Endodermal cell (in vitro differentiated cells): Measurements from ENCODE around the gene KNSTRN. TPM values are rescaled to one million over a fixed set of nuclear protein-coding genes. Genes with fewer than 3 reads are reported as not detected.

Experiments
- DNase-seq: peaks from one replicate; pipeline ENCODE4 v3.0.0-alpha.2; 2017
- H3K27ac ChIP-seq: 2 replicates; pipeline ENCODE4 v1.5.1; 2013; ENCODE audit warnings: mild to moderate bottlenecking, low read depth, low read length, moderate library complexity
- H3K27me3 ChIP-seq: 2 replicates; pipeline ENCODE4 v1.6.1; 2013; ENCODE audit warnings: mild to moderate bottlenecking, low read length, moderate library complexity; ENCODE audit not compliant: insufficient read depth, control insufficient read depth, poor library complexity, severe bottlenecking
- H3K36me3 ChIP-seq: 2 replicates; pipeline ENCODE4 v1.7.0; 2013; ENCODE audit warnings: mild to moderate bottlenecking, low read length, moderate library complexity; ENCODE audit not compliant: control insufficient read depth, insufficient read depth
- H3K4me1 ChIP-seq: one replicate; pipeline ENCODE4 v1.7.0; 2013; ENCODE audit warnings: low read length; ENCODE audit not compliant: control insufficient read depth, insufficient read depth
- H3K4me3 ChIP-seq: 2 replicates; pipeline ENCODE4 v1.5.1; 2013; ENCODE audit warnings: mild to moderate bottlenecking, low read length, moderate library complexity
- H3K9ac ChIP-seq: 2 replicates; pipeline ENCODE4 v1.6.1; 2013; ENCODE audit warnings: mild to moderate bottlenecking, low read length, moderate library complexity; ENCODE audit not compliant: poor library complexity, severe bottlenecking; ENCODE audit errors: extremely low read depth
- H3K9me3 ChIP-seq: 2 replicates; pipeline ENCODE4 v1.6.1; 2013; ENCODE audit warnings: mild to moderate bottlenecking, low read length, moderate library complexity; ENCODE audit not compliant: control insufficient read depth
- H3K27ac Mint-ChIP-seq: 2 replicates; pipeline ENCODE4 v1.8.0; 2020; ENCODE audit warnings: mixed read lengths
- H3K27me3 Mint-ChIP-seq: 2 replicates; pipeline ENCODE4 v1.8.0; 2021; ENCODE audit warnings: mild to moderate bottlenecking, mixed read lengths; ENCODE audit not compliant: insufficient read depth
- H3K36me3 Mint-ChIP-seq: 2 replicates; pipeline ENCODE4 v1.8.0; 2020; ENCODE audit warnings: low read depth, mixed read lengths
- H3K4me1 Mint-ChIP-seq: 2 replicates; pipeline ENCODE4 v1.8.0; 2020; ENCODE audit warnings: mixed read lengths
- H3K4me3 Mint-ChIP-seq: 2 replicates; pipeline ENCODE4 v1.8.0; 2020; ENCODE audit warnings: mild to moderate bottlenecking, moderate library complexity, mixed read lengths
- H3K9me3 Mint-ChIP-seq: 2 replicates; pipeline ENCODE4 v1.8.0; 2020; ENCODE audit warnings: mild to moderate bottlenecking, mixed read lengths
- CTCF ChIP-seq: fragments of 200-600 bp; sonication (generic); conservative IDR thresholded peaks from 2 replicates; pipeline ENCODE4 v1.5.0; 2021; ENCODE audit warnings: antibody characterized with exemption, mild to moderate bottlenecking
- WGBS, 2 experiments: methylation state at CpG; one replicate each; pipeline versions ENCODE4 v1.1.5 to v1.1.7; 2013; ENCODE audit warnings: missing lambda C conversion rate in 2 of 2, mixed read lengths in 1 of 2; ENCODE audit not compliant: insufficient coverage in 1 of 2, insufficient read length in 1 of 2; 5-methylcytosine and 5-hydroxymethylcytosine counted together
- total RNA-seq, 2 donors: library from RNA; stranded (reverse); fragmentation: NEBNext Ultra II Directional in 1 of 2; extraction: Animal tissue kit (Norgen Biotek cat#: 25700) in 1 of 2; gene quantifications; 2 replicates in 1 of 2; 3 replicates in 1 of 2; pipeline ENCODE4 v1.2.1, GENCODE V29; 2021

KNSTRN gene
- total RNA-seq, 2 donors from 2014 or later: 57.6 to 92.4 TPM

GRCh38 chr15:40425681-40426080 is 43.2 kb downstream of the KNSTRN start:
- H3K9me3 Mint-ChIP-seq: no peaks in the 10 kb centered on the region
- H3K36me3 ChIP-seq: no peaks in the 10 kb centered on the region
- H3K9ac ChIP-seq: no peak overlapping the region
- H3K4me3 Mint-ChIP-seq: no peak overlapping the region
- H3K27ac ChIP-seq: no peak overlapping the region
- H3K9me3 ChIP-seq: no peaks in the 10 kb centered on the region
- H3K36me3 Mint-ChIP-seq: no peaks in the 10 kb centered on the region
- H3K4me1 ChIP-seq: peaks cover 6% of the 10 kb centered on the region
- H3K4me3 ChIP-seq: no peak overlapping the region
- WGBS, 2 experiments: 92 to 100% methylated on average over 1 to 5 of the region's 5 CpGs
- peaks cover 17% of the 10 kb centered on the region for H3K27me3 Mint-ChIP-seq
- no peak for DNase-seq
- no peak for TF ChIP-seq CTCF
- no peaks in the 10 kb centered on the region for H3K27me3 ChIP-seq
- H3K4me1 Mint-ChIP-seq: peaks cover 12% of the 10 kb centered on the region
- no peak overlapping the region for H3K27ac Mint-ChIP-seq

- Mint-ChIP-seq H3K4me3 (no peak overlapping the region), H3K4me1 (peaks cover 6% of the 10 kb centered on the region), H3K27ac (no peak overlapping the region), H3K27me3 (peaks cover 17% of the 10 kb centered on the region), H3K36me3 (no peaks in the 10 kb centered on the region), H3K9me3 (no peaks in the 10 kb centered on the region)
- no peak overlapping the region for H3K27ac ChIP-seq
- no peaks in the 10 kb centered on the region for H3K9me3 ChIP-seq
- no peak for DNase-seq
- H3K4me3 ChIP-seq: no peak overlapping the region
- no peaks in the 10 kb centered on the region for H3K36me3 ChIP-seq
- no peak for TF ChIP-seq CTCF
- 92 to 98% methylated on average over 9 of the region's 9 CpGs for WGBS, 2 experiments
- H3K9ac ChIP-seq: no peak overlapping the region
- no peaks in the 10 kb centered on the region for H3K4me1 ChIP-seq
- H3K27me3 ChIP-seq: no peaks in the 10 kb centered on the region
Observed at GRCh38 chr15:40427188-40427587, 44.7 kb downstream of the KNSTRN start.

DNA sequence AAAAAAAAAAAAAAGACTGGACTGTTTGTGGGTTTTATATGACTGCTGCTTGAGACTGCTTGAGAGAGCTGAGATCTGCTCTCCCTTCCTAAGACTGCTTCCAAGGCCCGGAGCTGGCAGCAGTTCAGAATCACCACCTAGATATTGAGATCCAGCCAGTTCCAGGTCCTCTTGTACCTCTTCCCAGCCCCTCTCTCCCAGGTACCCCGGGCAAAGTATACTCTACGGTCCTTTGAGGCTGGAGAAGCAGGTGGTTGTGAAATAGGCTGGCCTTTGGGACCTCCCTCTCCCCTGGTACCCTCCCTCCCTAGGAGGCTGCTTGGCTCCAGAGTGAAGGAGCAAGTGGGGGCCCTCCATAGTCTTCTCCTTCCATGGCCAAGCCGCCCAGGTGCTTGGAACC is 45.7 kb downstream of the KNSTRN start:
- Histone ChIP-seq H3K27ac (no peak overlapping the region), H3K4me1 (no peaks in the 10 kb centered on the region), H3K9me3 (no peaks in the 10 kb centered on the region), H3K9ac (no peak overlapping the region), H3K27me3 (peaks cover 8% of the 10 kb centered on the region), H3K4me3 (no peak overlapping the region), H3K36me3 (no peaks in the 10 kb centered on the region)
- no peak overlapping the region for H3K4me3 Mint-ChIP-seq
- peaks cover 25% of the 10 kb centered on the region for H3K27me3 Mint-ChIP-seq
- no peak for DNase-seq
- 90 to 100% methylated on average over 1 to 4 of the region's 4 CpGs for WGBS, 2 experiments
- TF ChIP-seq CTCF: no peak
- H3K9me3 Mint-ChIP-seq: no peaks in the 10 kb centered on the region
- H3K27ac Mint-ChIP-seq: no peak overlapping the region
- H3K36me3 Mint-ChIP-seq: no peaks in the 10 kb centered on the region
- H3K4me1 Mint-ChIP-seq: peaks cover 6% of the 10 kb centered on the region
